Skeletal muscle tissue (tissue), 4 donors: Measurements from ENCODE around the gene ANKLE2. TPM values are rescaled to one million over a fixed set of nuclear protein-coding genes. Genes with fewer than 3 reads are reported as not detected.
"Not testable (repeated sequence)": the region's sequence is repeated elsewhere in the genome, so short reads cannot be mapped to it uniquely, and the experiment has no call there.

Experiments used
- H3K27ac ChIP-seq: one replicate; pipeline ENCODE4 v1.7.0; 2013; ENCODE audit warnings: mild to moderate bottlenecking, low read depth, low read length, inconsistent platforms
- H3K27me3 ChIP-seq, 3 donors: one replicate each; pipeline ENCODE4 v1.7.0; 2013; ENCODE audit warnings: low read length in 3 of 3; ENCODE audit not compliant: control insufficient read depth in 3 of 3, insufficient read depth in 3 of 3
- H3K36me3 ChIP-seq, 3 donors: one replicate each; pipeline ENCODE4 v1.7.0; 2013; ENCODE audit warnings: low read length in 3 of 3; ENCODE audit not compliant: control insufficient read depth in 3 of 3, insufficient read depth in 3 of 3
- H3K4me1 ChIP-seq, 3 donors: one replicate each; pipeline ENCODE4 v1.7.0; 2013; ENCODE audit warnings: low read length in 3 of 3, mild to moderate bottlenecking in 3 of 3; ENCODE audit not compliant: control insufficient read depth in 3 of 3, insufficient read depth in 3 of 3
- H3K4me3 ChIP-seq, 3 donors: one replicate each; pipeline ENCODE4 v1.7.0; 2013; ENCODE audit warnings: low read length in 3 of 3
- H3K9ac ChIP-seq, 3 donors: one replicate each; pipeline ENCODE4 v1.7.0; 2013; ENCODE audit warnings: low read length in 3 of 3, mild to moderate bottlenecking in 3 of 3, moderate library complexity in 2 of 3, low read depth in 1 of 3
- H3K9me3 ChIP-seq, 3 donors: one replicate each; pipeline ENCODE4 v1.7.0; 2013; ENCODE audit warnings: low read length in 3 of 3; ENCODE audit not compliant: control insufficient read depth in 3 of 3
- total RNA-seq: library from RNA; depleted of rRNA; stranded (reverse); fragments of >200 nt; gene quantifications from one replicate; pipeline ENCODE4 v1.2.3, GENCODE V29; 2014
- donor health status: Osteomylitis.

ANKLE2 gene
- 28.7 TPM for total RNA-seq

DNA sequence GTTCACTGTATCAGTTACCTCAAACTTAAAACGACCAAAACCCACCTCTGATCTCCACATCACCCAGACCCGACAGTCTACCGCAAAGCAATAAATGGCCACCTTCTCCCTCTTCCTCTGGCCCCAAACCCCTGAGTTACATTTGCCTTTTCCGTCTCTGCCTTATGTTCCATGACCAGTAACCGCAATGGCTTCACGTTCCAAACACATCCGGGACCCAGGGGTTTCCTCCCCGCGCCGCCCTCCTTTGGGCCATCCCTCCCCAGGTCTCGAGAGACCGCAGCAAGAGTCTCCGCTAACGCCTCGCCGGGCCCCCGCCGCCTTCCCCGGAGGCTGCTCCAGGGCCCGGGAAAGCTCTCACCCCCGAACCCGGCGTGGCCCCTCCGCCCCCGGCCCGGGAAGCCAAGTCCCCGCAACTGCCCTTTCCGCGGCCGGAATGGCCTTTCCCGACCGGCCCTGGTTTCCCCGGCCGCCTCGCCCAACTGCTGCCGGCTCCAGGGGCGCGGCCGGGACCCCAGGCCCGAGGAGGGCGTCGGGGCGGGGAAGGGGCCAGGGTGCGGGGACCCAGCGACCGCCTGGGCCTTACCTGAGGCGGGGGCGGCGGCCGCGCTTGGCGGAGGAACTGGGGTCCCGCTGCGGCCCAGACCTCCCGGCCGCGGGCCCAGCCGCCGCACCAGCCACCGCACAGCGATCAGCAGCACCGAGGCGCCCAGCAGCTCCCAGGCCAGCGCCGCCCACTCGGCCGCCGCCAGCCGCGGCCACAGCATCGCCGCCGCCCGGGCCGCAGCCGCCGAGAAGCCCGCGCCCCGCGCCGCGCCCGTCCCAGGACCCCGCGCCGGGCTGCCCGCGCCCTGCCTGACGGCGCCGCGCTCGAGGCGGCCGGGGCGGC, at the start of gene ANKLE2:
ANKLE2 (minus strand) TSS at position 801 of the 889 bp plus-strand sequence; CDS start at position 767, 34 bp downstream.
- Histone ChIP-seq H3K27ac (peak within 1 kb of the TSS; percentile 95), H3K36me3 (peaks cover 0 to 8% (median 3%) of the 10 kb centered on the region in 3 donors), H3K9me3 (no peaks in the 10 kb centered on the region), H3K27me3 (no peaks in the 10 kb centered on the region), H3K9ac (peak within 1 kb of the TSS; percentile 92 to 95 (median 94)), H3K4me3 (peak within 1 kb of the TSS; percentile 81 to 93 (median 92)), H3K4me1 (peaks cover 14 to 22% (median 19%) of the 10 kb centered on the region in 3 donors)

- peaks cover 42 to 54% (median 51%) of the 10 kb centered on the region in 3 donors for H3K36me3 ChIP-seq
These were observed 47.8 kb upstream of the ANKLE2 start for GRCh38 chr12:132809391-132809790.

DNA sequence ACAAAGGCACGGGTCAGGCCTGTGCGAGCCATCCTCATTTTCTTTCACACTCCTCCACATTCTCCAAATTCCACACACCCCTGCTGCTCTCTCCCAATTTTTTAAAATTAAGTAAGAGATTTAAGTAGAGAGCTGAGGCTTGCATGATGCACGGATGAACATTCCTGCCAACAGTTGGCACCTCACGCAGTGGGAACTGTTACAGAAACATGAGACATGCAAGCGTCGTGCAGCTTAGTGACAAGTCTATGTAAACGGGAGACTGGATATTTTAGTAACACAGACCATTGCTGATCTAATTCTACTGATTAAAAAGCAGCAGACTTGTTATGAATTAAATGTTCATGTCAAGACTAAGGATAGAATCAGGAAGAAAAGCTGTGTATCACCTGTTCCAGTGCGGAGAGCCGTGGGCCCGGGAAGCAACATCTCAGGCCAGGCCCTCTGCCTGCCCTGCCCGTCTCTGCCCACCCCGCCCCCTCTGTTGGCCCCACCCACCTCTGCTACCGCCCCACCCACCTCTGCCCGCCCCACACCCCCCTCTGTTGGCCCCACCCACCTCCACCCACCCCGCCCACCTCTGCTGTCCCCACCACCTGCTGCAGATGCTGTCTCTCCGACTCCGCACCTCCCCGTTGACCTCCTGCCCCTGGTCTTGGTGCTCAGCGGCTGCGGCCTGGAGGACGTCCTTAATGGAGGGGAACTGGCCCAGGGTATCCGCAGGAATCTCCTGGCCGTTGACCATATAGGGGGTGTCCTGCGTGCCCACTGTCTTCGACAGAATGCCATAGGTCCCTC, 45.9 kb upstream of the ANKLE2 start:
- H3K36me3 ChIP-seq, result peaks cover 39 to 52% (median 44%) of the 10 kb centered on the region in 3 donors
- peak overlapping the region; percentile 36 for H3K27ac ChIP-seq
- no peak overlapping the region for H3K4me3 ChIP-seq
- no peak overlapping the region for H3K9ac ChIP-seq
- H3K4me1 ChIP-seq, result peaks cover 0 to 7% (median 0%) of the 10 kb centered on the region in 3 donors
- H3K27me3 ChIP-seq, result no peaks in the 10 kb centered on the region
- H3K9me3 ChIP-seq, result no peaks in the 10 kb centered on the region

More at GRCh38 chr12:132809391-132809790, 47.8 kb upstream of the ANKLE2 start:
- not testable (repeated sequence) for H3K27ac ChIP-seq, H3K4me3 ChIP-seq, H3K27me3 ChIP-seq, H3K9me3 ChIP-seq, H3K4me1 ChIP-seq, H3K9ac ChIP-seq

GRCh38 chr12:132806857-132807256, 45.2 kb upstream of the ANKLE2 start:
- Histone ChIP-seq H3K36me3 (peaks cover 39 to 52% (median 40%) of the 10 kb centered on the region in 3 donors), H3K27me3 (no peaks in the 10 kb centered on the region), H3K9ac (no peak overlapping the region), H3K27ac (no peak overlapping the region), H3K9me3 (no peaks in the 10 kb centered on the region), H3K4me1 (peaks cover 0 to 7% (median 0%) of the 10 kb centered on the region in 3 donors), H3K4me3 (no peak overlapping the region)

DNA sequence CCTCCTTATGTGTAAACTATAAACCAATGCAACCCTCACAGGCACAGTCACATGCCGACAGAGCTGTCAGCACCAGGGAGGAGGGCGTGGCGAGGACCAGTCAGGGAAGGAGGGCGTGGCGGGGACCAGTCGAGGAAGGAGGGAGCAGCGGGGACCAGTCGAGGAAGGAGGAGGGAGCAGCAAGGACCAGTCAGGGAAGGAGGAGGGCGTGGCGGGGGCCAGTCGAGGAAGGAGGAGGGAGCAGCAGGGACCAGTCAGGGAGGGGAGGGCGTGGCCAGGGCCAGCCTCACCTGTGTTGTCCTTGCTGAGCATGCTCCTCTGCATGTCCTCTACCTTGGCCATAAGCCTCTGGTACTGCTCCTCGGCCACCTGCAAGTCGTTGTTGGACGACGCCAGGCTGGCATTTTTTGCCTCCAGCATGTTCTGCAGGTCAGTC, 42.8 kb upstream of the ANKLE2 start:
- no peak overlapping the region for H3K4me3 ChIP-seq
- H3K4me1 ChIP-seq, result peaks cover 0 to 7% (median 0%) of the 10 kb centered on the region in 3 donors
- H3K9me3 ChIP-seq, result no peaks in the 10 kb centered on the region
- H3K27ac ChIP-seq, result no peak overlapping the region
- no peak overlapping the region for H3K9ac ChIP-seq
- no peaks in the 10 kb centered on the region for H3K27me3 ChIP-seq
- peaks cover 56 to 70% (median 59%) of the 10 kb centered on the region in 3 donors for H3K36me3 ChIP-seq

DNA sequence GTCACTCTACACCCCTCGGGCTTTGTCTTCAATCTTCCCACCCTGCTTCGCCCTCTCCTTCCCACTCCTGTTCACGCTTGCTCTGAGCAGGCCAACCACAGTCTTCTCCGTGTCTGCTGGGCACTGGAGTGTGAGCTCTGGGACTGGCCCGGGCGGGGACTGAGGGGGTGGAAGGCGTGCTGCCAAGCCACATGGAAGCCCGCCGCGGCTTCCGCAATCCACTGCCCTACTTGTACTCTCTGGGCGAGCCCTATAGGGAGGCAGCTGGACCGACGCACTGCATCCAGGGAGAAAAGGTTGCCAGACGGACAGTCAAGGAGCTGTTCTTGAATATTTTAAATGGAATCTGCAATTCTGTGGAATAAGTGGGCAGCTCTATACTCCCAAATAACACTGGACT, 42.3 kb upstream of the ANKLE2 start:
- Histone ChIP-seq H3K9me3 (no peaks in the 10 kb centered on the region), H3K4me3 (no peak overlapping the region), H3K27ac (no peak overlapping the region), H3K27me3 (no peaks in the 10 kb centered on the region), H3K36me3 (peaks cover 61 to 76% (median 65%) of the 10 kb centered on the region in 3 donors), H3K4me1 (peaks cover 0 to 7% (median 0%) of the 10 kb centered on the region in 3 donors), H3K9ac (no peak overlapping the region)

GRCh38 chr12:132803125-132803524, 41.5 kb upstream of the ANKLE2 start:
- Histone ChIP-seq H3K9me3 (no peaks in the 10 kb centered on the region), H3K27ac (no peak overlapping the region), H3K9ac (no peak overlapping the region), H3K4me3 (no peak overlapping the region), H3K27me3 (no peaks in the 10 kb centered on the region), H3K36me3 (peaks cover 62 to 75% (median 66%) of the 10 kb centered on the region in 3 donors), H3K4me1 (peaks cover 0 to 7% (median 0%) of the 10 kb centered on the region in 3 donors)

GRCh38 chr12:132801741-132802140, 40.1 kb upstream of the ANKLE2 start:
- H3K9ac ChIP-seq, result no peak overlapping the region
- H3K4me3 ChIP-seq, result no peak overlapping the region
- H3K9me3 ChIP-seq, result no peaks in the 10 kb centered on the region
- no peak overlapping the region for H3K27ac ChIP-seq
- no peaks in the 10 kb centered on the region for H3K4me1 ChIP-seq
- H3K36me3 ChIP-seq, result peaks cover 62 to 75% (median 70%) of the 10 kb centered on the region in 3 donors
- H3K27me3 ChIP-seq, result no peaks in the 10 kb centered on the region

DNA sequence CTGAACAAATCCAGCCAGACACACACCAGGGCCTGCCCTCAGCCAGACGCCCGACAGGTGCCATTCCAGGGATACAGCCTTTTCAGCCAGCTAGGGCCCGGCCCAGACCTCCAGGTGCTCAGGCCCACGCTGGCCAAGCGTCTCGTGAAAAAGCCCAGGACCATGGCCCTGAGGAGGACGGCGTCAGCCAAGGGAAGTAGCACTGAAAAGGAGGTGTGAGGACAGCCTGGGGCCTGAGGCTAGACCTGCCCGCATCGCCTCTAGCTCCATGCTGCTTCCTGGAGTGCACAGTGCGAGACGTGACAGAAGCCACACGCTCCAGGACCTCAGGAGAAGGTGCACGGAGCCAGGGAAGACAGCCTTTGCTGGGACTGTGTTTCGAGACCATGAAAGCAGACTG, 37.2 kb upstream of the ANKLE2 start:
- Histone ChIP-seq H3K9me3 (no peaks in the 10 kb centered on the region), H3K4me1 (no peaks in the 10 kb centered on the region), H3K27ac (no peak overlapping the region), H3K36me3 (peaks cover 58 to 73% (median 67%) of the 10 kb centered on the region in 3 donors), H3K9ac (no peak overlapping the region), H3K27me3 (no peaks in the 10 kb centered on the region), H3K4me3 (no peak overlapping the region)
